Right lobe of liver (tissue), 4 donors: Measurements from ENCODE around the gene CHIA.

Source experiments
- CTCF ChIP-seq, 4 donors: fragments of 200-600 bp in 3 of 4; fragments of 450-650 bp in 1 of 4; IDR thresholded peaks; one replicate each; pipeline versions ENCODE4 v1.5.1 to v1.8.0; 2016 to 2022; ENCODE audit warnings: antibody characterized with exemption in 4 of 4, mild to moderate bottlenecking in 2 of 4
- POLR2A ChIP-seq: fragments of 450-650 bp; IDR thresholded peaks from one replicate; pipeline ENCODE4 v1.6.1; 2017; ENCODE audit warnings: antibody characterized with exemption, mild to moderate bottlenecking
- donor health status: DM: no; HTN: no; CAD: no.
- donor health status: DM: no; HTN: no; CAD: no.
- donor health status: DM: no; HTN: yes; CAD: no.

GRCh38 chr1:111247125-111247838 is 43.4 kb upstream of the CHIA start:
- no peak for TF ChIP-seq CTCF (IDR thresholded peaks at IDR 0.05)
- no peak for TF ChIP-seq POLR2A
